Cardiac fibroblast (primary cell): ENCODE measurements around the gene ISYNA1.

Source experiments
- DNase-seq, 2 donors: peaks; one replicate each; pipeline versions ENCODE4 v3.0.0 to v3.0.0-alpha.2; 2010; ENCODE audit warnings: low read depth in 2 of 2
- H3K4me3 ChIP-seq, 2 donors: replicated peaks in 1 of 2; 1 replicate in 1 of 2; 2 replicates in 1 of 2; pipeline ENCODE4 v1.5.1; 2011; ENCODE audit warnings: low read depth in 2 of 2, low read length in 2 of 2, mild to moderate bottlenecking in 2 of 2, moderate library complexity in 1 of 2
- TF ChIP-seq, protein P1 (sequence below): IDR thresholded peaks from one replicate; pipeline ENCODE4 v1.5.1; 2011; ENCODE audit warnings: low read depth, mild to moderate bottlenecking, low read length, inconsistent platforms

Gene ISYNA1

DNA sequence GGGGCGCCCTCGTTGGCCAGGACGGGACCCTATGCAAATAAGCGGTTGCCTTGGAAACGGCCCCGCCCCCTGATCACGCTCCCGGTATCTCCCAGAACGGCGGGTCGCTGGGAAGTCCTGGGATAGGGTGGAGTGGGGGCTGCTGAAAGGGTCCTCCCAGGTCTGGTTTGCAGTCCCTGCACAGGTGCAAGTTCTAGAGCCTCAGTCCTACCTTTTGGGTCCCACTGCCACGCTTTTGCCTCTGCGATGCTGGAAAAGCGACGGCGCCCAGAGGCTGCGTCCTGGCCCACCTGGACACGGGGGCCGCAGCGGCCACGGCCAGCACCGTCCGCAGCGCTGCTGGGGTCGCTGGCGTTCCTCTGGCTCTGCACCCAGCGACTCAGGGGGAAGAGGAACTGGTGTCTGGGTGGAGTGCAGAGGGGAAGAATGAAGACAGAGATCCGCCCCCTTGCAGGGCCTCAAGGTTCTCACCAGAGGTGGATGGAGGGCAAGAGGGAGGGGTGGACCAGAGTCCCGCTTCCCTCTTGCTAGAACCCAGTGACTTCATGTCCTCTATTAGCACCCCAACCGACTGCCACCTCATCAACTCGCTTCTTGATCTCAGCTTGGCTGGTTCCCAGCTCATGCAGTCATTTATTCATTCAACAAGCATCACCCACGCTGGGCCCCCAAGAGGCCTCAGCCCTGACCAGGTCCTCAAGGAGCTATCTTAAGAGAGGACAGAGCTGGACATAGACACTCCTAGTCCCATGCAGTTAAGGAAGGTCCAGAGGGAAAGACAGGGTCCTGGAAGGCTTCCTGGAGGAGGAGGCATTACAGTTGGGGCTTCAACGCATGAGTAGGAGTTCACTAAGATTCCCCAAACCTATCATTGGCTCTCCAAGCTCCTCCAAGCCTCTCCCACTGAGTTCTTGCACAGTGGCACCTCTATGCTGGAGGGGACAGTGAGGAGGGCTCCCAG lies 40.4 kb downstream of the ISYNA1 start, which contains the start of gene LRRC25:
Gene LRRC25 (minus strand): TSS at position 381 of the 961 bp plus-strand sequence. CDS start 659 bp downstream, outside the sequence.
- TF ChIP-seq, protein P1, sequence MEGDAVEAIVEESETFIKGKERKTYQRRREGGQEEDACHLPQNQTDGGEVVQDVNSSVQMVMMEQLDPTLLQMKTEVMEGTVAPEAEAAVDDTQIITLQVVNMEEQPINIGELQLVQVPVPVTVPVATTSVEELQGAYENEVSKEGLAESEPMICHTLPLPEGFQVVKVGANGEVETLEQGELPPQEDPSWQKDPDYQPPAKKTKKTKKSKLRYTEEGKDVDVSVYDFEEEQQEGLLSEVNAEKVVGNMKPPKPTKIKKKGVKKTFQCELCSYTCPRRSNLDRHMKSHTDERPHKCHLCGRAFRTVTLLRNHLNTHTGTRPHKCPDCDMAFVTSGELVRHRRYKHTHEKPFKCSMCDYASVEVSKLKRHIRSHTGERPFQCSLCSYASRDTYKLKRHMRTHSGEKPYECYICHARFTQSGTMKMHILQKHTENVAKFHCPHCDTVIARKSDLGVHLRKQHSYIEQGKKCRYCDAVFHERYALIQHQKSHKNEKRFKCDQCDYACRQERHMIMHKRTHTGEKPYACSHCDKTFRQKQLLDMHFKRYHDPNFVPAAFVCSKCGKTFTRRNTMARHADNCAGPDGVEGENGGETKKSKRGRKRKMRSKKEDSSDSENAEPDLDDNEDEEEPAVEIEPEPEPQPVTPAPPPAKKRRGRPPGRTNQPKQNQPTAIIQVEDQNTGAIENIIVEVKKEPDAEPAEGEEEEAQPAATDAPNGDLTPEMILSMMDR, result no peak
- DNase-seq, result no peak
- H3K4me3 ChIP-seq, result no peak within 1 kb of the TSS

DNA sequence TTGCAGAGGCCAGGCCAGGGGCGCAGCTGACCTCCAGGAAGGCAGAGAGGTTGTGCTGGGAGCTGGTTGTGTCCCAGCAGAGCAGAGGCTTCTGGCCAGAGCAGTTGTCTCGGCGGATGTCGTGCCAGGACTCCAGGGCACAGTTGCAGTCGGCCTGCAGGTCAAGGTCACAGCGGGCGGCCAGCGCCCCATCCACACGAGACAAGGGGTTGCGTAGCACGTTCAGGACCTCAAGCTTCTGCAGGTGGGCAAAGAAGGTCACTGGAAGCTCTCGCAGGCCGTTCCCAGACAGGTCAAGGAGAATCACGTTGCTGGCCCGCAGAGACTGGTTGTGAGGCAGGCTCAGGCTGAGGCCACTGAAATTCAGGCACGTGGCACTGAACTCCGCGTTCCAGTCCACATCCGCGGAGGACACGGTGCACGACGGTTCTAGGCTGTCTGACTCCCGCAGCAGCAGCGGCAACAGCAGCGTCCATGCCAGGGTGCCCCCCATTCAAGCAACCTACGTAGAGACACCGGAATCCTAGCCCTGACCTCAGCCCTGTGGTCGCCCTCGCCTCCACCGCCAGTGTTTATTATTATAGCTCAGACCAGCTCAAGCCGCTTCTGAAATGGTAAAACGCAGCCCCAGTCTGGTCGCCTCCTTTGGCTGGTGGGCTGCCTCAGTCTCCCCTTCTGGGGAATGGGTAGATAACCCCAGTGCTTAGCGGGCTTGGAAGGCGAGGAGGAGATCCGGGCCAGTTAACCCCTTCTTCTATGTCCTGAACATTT lies 41.3 kb downstream of the ISYNA1 start:
- H3K4me3 ChIP-seq, result no peak overlapping the region
- DNase-seq, result no peak
- TF ChIP-seq, protein P1, result no peak

DNA sequence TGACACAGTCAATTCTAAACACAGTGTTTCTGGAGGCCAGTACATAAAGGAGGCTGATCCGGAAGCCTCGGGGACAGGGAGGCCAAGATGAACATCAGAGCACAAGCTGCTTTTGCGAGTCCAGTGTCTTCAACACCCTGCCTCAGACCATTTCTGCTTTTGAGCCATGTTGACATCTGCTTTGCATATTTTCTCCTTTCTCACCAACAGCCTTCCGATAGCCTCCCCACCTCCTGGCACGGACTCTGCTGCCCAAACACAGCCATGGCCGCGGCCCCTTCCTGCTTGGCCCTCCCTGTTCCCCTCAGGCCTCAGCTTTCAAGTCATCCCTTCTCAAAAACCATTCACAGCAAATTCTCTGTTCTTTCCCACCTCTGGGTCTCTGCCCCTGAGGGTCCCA lies 44.1 kb downstream of the ISYNA1 start:
- no peak overlapping the region for H3K4me3 ChIP-seq
- no peak for DNase-seq
- TF ChIP-seq, protein P1, result no peak

DNA sequence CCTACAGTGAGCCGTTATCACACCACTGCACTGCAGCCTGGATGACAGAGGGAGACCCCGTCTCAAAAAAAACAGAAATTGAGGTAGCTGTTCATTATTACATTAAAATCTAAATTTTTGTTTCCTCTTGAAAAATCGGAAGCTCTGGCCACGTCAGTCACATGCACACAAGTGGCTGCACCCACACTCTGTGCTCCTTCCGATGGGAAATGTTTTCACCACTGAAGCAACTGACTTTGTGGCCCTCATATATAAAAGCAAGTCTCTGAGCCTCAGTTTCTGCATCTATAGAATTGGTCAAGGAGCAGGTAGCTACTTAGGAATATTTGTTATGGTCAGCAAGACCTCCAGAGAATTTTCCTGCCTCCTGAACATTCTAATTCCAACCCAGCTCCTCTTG lies 45.0 kb downstream of the ISYNA1 start:
- no peak overlapping the region for H3K4me3 ChIP-seq
- DNase-seq, result no peak
- TF ChIP-seq, protein P1, result no peak

DNA sequence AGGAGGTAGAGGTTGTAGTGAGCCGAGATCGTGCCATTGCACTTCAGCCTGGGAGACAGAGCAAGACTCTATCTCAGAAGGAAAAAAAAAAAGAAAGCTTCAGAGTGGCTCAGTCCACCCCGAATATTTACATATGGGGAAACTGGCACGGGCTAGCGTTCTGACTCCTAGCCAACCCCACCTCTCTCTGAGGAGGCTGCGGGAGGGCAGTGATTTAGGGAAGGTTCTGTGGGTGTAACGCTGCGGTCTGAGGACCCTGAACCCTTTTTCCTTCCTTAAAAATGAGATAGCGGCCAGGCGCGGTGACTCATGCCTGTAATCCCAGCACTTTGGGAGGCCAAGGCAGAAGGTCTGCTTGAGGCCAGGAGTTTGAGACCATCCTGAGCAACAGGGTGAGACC lies 45.5 kb downstream of the ISYNA1 start:
- no peak overlapping the region for H3K4me3 ChIP-seq
- TF ChIP-seq, protein P1, result no peak
- peak in 1 of 2 donors; percentile 79 for DNase-seq

DNA sequence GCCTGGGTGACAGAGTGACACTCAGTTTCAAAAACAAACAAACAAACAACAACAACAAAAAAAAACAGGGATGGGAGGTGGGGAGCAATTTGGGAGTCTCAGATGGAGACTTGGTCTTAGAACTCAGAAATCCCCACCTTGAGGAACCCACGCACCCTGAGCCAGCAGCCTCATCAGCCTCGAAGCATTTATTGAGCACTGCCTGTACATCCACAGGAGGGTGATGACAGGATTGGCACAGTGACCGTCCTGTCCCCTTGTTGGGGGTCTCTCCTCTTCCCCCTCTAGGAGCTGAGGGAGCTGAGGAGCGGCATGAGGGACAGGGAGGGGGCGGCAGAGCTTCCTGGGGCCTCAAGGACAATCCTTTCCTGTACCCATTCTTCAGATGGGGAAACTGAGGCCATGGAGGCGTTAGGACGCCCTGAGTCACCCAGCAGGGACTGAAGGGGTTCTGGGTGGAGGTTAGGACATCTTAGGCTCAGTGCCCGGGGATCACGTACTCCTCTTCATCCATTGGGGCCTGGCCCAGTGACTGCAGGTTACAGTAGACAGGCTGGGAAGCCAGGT lies 46.3 kb downstream of the ISYNA1 start:
- TF ChIP-seq, protein P1, result no peak
- no peak overlapping the region for H3K4me3 ChIP-seq
- DNase-seq, result no peak
